SK-N-SH treated with all-trans-retinoic acid at 6 μM for 48 hours (cell line): Measurements from ENCODE around the gene LPIN1.
"Not testable (repeated sequence)": the region's sequence is repeated elsewhere in the genome, so short reads cannot be mapped to it uniquely, and the experiment has no call there.

Experiments
- ATAC-seq: fragments of 200-7000 bp; cut with Tn5 transposase; 3 replicates; pipeline ENCODE4 v1.9.1; 2020; ENCODE audit warnings: mild to moderate bottlenecking, moderate library complexity
- ARNTL ChIP-seq: fragments of 450-650 bp; formaldehyde crosslinking; IDR thresholded peaks from 2 replicates; pipeline ENCODE4 v1.5.0; 2020; ENCODE audit warnings: low read depth, mild to moderate bottlenecking, moderate library complexity, borderline replicate concordance
- BACH2 ChIP-seq: fragments of 250-450 bp; sonication (Bioruptor Pico); IDR thresholded peaks from 2 replicates; pipeline ENCODE4 v1.9.0; 2021; ENCODE audit warnings: mild to moderate bottlenecking, borderline replicate concordance
- CSDC2 ChIP-seq: fragments of 250-450 bp; sonication (Bioruptor Pico); IDR thresholded peaks from 2 replicates; pipeline ENCODE4 v1.5.0; 2020; ENCODE audit warnings: mild to moderate bottlenecking, moderate library complexity
- CSRNP3 ChIP-seq: fragments of 250-450 bp; sonication (Bioruptor Pico); IDR thresholded peaks from 2 replicates; pipeline ENCODE4 v1.5.1; 2021; ENCODE audit warnings: mild to moderate bottlenecking, moderate library complexity
- ESRRG ChIP-seq: fragments of 250-450 bp; sonication (Bioruptor Pico); IDR thresholded peaks from 2 replicates; pipeline ENCODE4 v1.6.1; 2021; ENCODE audit warnings: mild to moderate bottlenecking
- POU6F1 ChIP-seq: fragments of 250-450 bp; sonication (Bioruptor Pico); IDR thresholded peaks from 2 replicates; pipeline ENCODE4 v1.8.0; 2021; ENCODE audit warnings: low read depth, mild to moderate bottlenecking, moderate library complexity, borderline replicate concordance
- PPARA ChIP-seq: fragments of 250-450 bp; sonication (Bioruptor Pico); IDR thresholded peaks from 2 replicates; pipeline ENCODE4 v1.5.0; 2020; ENCODE audit warnings: mild to moderate bottlenecking, borderline replicate concordance
- RARB ChIP-seq: fragments of 250-450 bp; sonication (Bioruptor Pico); IDR thresholded peaks from 2 replicates; pipeline ENCODE4 v1.8.0; 2021; ENCODE audit warnings: mild to moderate bottlenecking, moderate library complexity
- SNAI2 ChIP-seq: fragments of 250-450 bp; sonication (Bioruptor Pico); IDR thresholded peaks from 2 replicates; pipeline ENCODE4 v1.5.0; 2020; ENCODE audit warnings: mild to moderate bottlenecking, moderate library complexity
- TOX ChIP-seq: fragments of 250-450 bp; sonication (Bioruptor Pico); IDR thresholded peaks from 2 replicates; pipeline ENCODE4 v1.8.0; 2021; ENCODE audit warnings: mild to moderate bottlenecking, moderate library complexity, borderline replicate concordance
- TSHZ2 ChIP-seq: fragments of 250-450 bp; sonication (Bioruptor Pico); IDR thresholded peaks from 2 replicates; pipeline ENCODE4 v1.5.0; 2020; ENCODE audit warnings: mild to moderate bottlenecking, moderate library complexity
- ZC3H10 ChIP-seq: fragments of 250-450 bp; sonication (Bioruptor Pico); IDR thresholded peaks from 2 replicates; pipeline ENCODE4 v1.5.1; 2021; ENCODE audit warnings: mild to moderate bottlenecking, moderate library complexity
- ZFP3 ChIP-seq: fragments of 250-450 bp; sonication (Bioruptor Pico); IDR thresholded peaks from 2 replicates; pipeline ENCODE4 v1.5.0; 2020; ENCODE audit warnings: mild to moderate bottlenecking, moderate library complexity
- ZNF8 ChIP-seq: fragments of 450-650 bp; formaldehyde crosslinking; IDR thresholded peaks from 2 replicates; pipeline ENCODE4 v1.5.0; 2020; ENCODE audit warnings: mild to moderate bottlenecking, moderate library complexity
- TF ChIP-seq, protein P1 (sequence below): fragments of 250-450 bp; sonication (Bioruptor Pico); IDR thresholded peaks from 2 replicates; pipeline ENCODE4 v1.8.0; 2020; ENCODE audit warnings: mild to moderate bottlenecking, moderate library complexity, borderline replicate concordance

LPIN1 gene

GRCh38 chr2:11758187-11758586 lies 11.8 kb downstream of the LPIN1 start:
- TF ChIP-seq SNAI2 (CRISPR knock-in tag) (no peak), CSDC2 (CRISPR knock-in tag) (no peak)
- TF ChIP-seq, protein P1, sequence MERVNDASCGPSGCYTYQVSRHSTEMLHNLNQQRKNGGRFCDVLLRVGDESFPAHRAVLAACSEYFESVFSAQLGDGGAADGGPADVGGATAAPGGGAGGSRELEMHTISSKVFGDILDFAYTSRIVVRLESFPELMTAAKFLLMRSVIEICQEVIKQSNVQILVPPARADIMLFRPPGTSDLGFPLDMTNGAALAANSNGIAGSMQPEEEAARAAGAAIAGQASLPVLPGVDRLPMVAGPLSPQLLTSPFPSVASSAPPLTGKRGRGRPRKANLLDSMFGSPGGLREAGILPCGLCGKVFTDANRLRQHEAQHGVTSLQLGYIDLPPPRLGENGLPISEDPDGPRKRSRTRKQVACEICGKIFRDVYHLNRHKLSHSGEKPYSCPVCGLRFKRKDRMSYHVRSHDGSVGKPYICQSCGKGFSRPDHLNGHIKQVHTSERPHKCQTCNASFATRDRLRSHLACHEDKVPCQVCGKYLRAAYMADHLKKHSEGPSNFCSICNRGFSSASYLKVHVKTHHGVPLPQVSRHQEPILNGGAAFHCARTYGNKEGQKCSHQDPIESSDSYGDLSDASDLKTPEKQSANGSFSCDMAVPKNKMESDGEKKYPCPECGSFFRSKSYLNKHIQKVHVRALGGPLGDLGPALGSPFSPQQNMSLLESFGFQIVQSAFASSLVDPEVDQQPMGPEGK: no peak
- ATAC-seq: no peak

DNA sequence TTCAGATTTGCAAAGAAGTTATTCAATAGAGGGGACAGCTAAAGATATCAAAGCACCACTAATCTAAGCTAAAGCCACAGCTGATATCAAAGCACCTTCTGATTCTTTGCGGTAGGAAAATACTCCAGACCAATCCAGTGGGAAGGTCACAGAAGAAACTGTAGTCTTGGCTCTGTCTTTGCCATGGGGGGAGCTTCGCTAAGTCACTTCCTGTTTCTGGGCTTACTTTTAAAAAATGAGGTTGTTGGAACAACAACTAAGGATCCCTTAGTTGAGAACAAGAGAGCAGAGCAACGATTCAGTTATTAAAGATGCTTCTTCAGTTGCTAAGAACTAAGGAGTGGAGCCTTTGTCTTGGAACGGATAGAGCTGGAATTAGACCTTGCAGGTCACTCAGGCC lies 12.2 kb downstream of the LPIN1 start:
- TF ChIP-seq, protein P1: no peak
- TF ChIP-seq ZNF8 (no peak), CSRNP3 (no peak), RARB (CRISPR knock-in tag) (no peak), POU6F1 (CRISPR knock-in tag) (no peak), TSHZ2 (CRISPR knock-in tag) (no peak), TOX (CRISPR knock-in tag) (no peak)
- no peak for ATAC-seq

- ATAC-seq: not testable (repeated sequence)
Observed at GRCh38 chr2:11759182-11759975, 12.9 kb downstream of the LPIN1 start.

- ATAC-seq: no peak
- TF ChIP-seq CSRNP3: no peak
- no peak for TF ChIP-seq ARNTL (CRISPR knock-in tag)
- TF ChIP-seq ZNF8: no peak
- TF ChIP-seq PPARA (CRISPR knock-in tag): no peak
- TF ChIP-seq BACH2: no peak
- no peak for TF ChIP-seq ZC3H10 (CRISPR knock-in tag)
- TF ChIP-seq ZFP3 (CRISPR knock-in tag): no peak
- TF ChIP-seq ESRRG: no peak
Observed at GRCh38 chr2:11761259-11761658, 14.8 kb downstream of the LPIN1 start.
